Gastrocnemius medialis (tissue), 4 donors: ENCODE data around the gene UBA1. TPM values are rescaled to one million over a fixed set of nuclear protein-coding genes. Genes with fewer than 3 reads are reported as not detected.

ENCODE experiments used
- ATAC-seq, 2 donors: fragments of 150-250 bp; one replicate each; pipeline ENCODE4 v1.9.1; 2016
- DNase-seq, 2 donors: peaks; one replicate each; pipeline ENCODE4 v3.0.0-alpha.2; 2019
- H3K27ac ChIP-seq, 4 donors: fragments of 200-600 bp; sonication (generic); 1 replicate in 1 of 4; 2 replicates in 3 of 4; pipeline ENCODE4 v1.5.1; 2016 to 2018; ENCODE audit warnings: mild to moderate bottlenecking in 2 of 4, moderate library complexity in 1 of 4
- H3K27me3 ChIP-seq, 3 donors: fragments of 200-600 bp; sonication (generic) in 2 of 3; 1 replicate in 1 of 3; 2 replicates in 2 of 3; pipeline versions ENCODE4 v1.5.1 to v1.6.0; 2016 to 2019; ENCODE audit warnings: mild to moderate bottlenecking in 1 of 3, moderate library complexity in 1 of 3
- H3K36me3 ChIP-seq, 2 donors: fragments of 200-600 bp; sonication (generic) in 1 of 2; one replicate each; pipeline ENCODE4 v1.5.1; 2017 to 2018
- H3K4me1 ChIP-seq, 2 donors: fragments of 200-600 bp; sonication (generic) in 1 of 2; one replicate each; pipeline ENCODE4 v1.5.1; 2016 to 2017; ENCODE audit warnings: mild to moderate bottlenecking in 2 of 2
- H3K4me3 ChIP-seq, 4 donors: fragments of 200-600 bp; sonication (generic) in 3 of 4; 1 replicate in 1 of 4; 2 replicates in 3 of 4; pipeline ENCODE4 v1.5.1; 2016 to 2019; ENCODE audit warnings: mild to moderate bottlenecking in 2 of 4
- H3K9me3 ChIP-seq, 3 donors: fragments of 200-600 bp; sonication (generic) in 2 of 3; 1 replicate in 1 of 3; 2 replicates in 2 of 3; pipeline ENCODE4 v1.5.1; 2016 to 2019
- CTCF ChIP-seq, 5 experiments: fragments of 450-650 bp in 3 of 5; fragments of 200-600 bp in 2 of 5; sonication (generic) in 2 of 5; IDR thresholded peaks in 4 of 5; conservative IDR thresholded peaks in 1 of 5; 1 replicate in 4 of 5; 2 replicates in 1 of 5; pipeline ENCODE4 v1.5.1; 2016 to 2019; ENCODE audit warnings: antibody characterized with exemption in 5 of 5, mild to moderate bottlenecking in 3 of 5, moderate library complexity in 3 of 5
- POLR2A ChIP-seq, 2 donors: fragments of 450-650 bp; IDR thresholded peaks; one replicate each; pipeline ENCODE4 v1.6.1; 2017; ENCODE audit warnings: antibody characterized with exemption in 2 of 2, mild to moderate bottlenecking in 2 of 2, moderate library complexity in 2 of 2
- in situ Hi-C, 4 donors: fragments of 200-750 bp; cut with MboI; loops; one replicate each; pipeline versions ENCODE4 v1.15.0 to v1.8.0; 2017; ENCODE audit warnings: low sequenced_read_pairs in 4 of 4
- intact Hi-C: fragments of 100-400 bp; cut with DNase I; formaldehyde crosslinking; loops from one replicate; pipeline ENCODE4 v1.15.1; 2023; ENCODE audit warnings: low total_unique reads
- total RNA-seq, 4 donors: library from RNA; depleted of rRNA; stranded (reverse); fragments of >200 nt; gene quantifications; one replicate each; pipeline versions ENCODE4 v1.1.0 to v1.2.3, GENCODE V29; 2016

The UBA1 gene
- total RNA-seq, 4 donors from 2014 or later, result 113 to 181 (median 162) TPM

- peaks cover 0 to 14% of the 10 kb centered on the region in 2 donors for H3K36me3 ChIP-seq
- TF ChIP-seq POLR2A (IDR thresholded peaks at IDR 0.05) (no peak), CTCF (IDR thresholded peaks at IDR 0.05 in 4 of 5, conservative IDR thresholded peaks at IDR 0.05 in 1 of 5) (no peak)
- no peaks in the 10 kb centered on the region for H3K4me1 ChIP-seq
- no peak overlapping the region for H3K4me3 ChIP-seq
- DNase-seq (no peak), ATAC-seq (no peak)
- in situ Hi-C loops (no loop called here), intact Hi-C loops (no loop called here)
- H3K27me3 ChIP-seq, result no peaks in the 10 kb centered on the region
- no peak overlapping the region for H3K27ac ChIP-seq
- H3K9me3 ChIP-seq, result no peaks in the 10 kb centered on the region
Observed at GRCh38 chrX:47168495-47169073, 25.0 kb upstream of the UBA1 start.

GRCh38 chrX:47169273-47169672 lies 24.4 kb upstream of the UBA1 start:
- TF ChIP-seq POLR2A (IDR thresholded peaks at IDR 0.05) (no peak), CTCF (IDR thresholded peaks at IDR 0.05 in 4 of 5, conservative IDR thresholded peaks at IDR 0.05 in 1 of 5) (no peak)
- no peak for DNase-seq
- H3K9me3 ChIP-seq, result no peaks in the 10 kb centered on the region
- H3K27me3 ChIP-seq, result no peaks in the 10 kb centered on the region
- peaks cover 0 to 19% of the 10 kb centered on the region in 2 donors for H3K36me3 ChIP-seq
- intact Hi-C loops, result no loop called here
- in situ Hi-C loops, result no loop called here
- H3K4me1 ChIP-seq, result no peaks in the 10 kb centered on the region
- no peak for ATAC-seq
- H3K27ac ChIP-seq, result no peak overlapping the region
- H3K4me3 ChIP-seq, result no peak overlapping the region

- no peaks in the 10 kb centered on the region for H3K4me1 ChIP-seq
- no peaks in the 10 kb centered on the region for H3K9me3 ChIP-seq
- intact Hi-C loops, result no loop called here
- ATAC-seq (no peak), DNase-seq (no peak)
- no peak overlapping the region for H3K4me3 ChIP-seq
- peaks cover 0 to 25% of the 10 kb centered on the region in 2 donors for H3K36me3 ChIP-seq
- no peak for TF ChIP-seq CTCF (IDR thresholded peaks at IDR 0.05 in 4 of 5, conservative IDR thresholded peaks at IDR 0.05 in 1 of 5)
- no peak overlapping the region for H3K27ac ChIP-seq
- in situ Hi-C loops, result no loop called here
- H3K27me3 ChIP-seq, result no peaks in the 10 kb centered on the region
Observed at GRCh38 chrX:47169726-47170515, 23.7 kb upstream of the UBA1 start.

- Histone ChIP-seq H3K4me1 (no peaks in the 10 kb centered on the region), H3K9me3 (no peaks in the 10 kb centered on the region), H3K27ac (no peak overlapping the region), H3K36me3 (peaks cover 0 to 37% of the 10 kb centered on the region in 2 donors), H3K27me3 (no peaks in the 10 kb centered on the region), H3K4me3 (no peak overlapping the region)
- no peak for TF ChIP-seq POLR2A (IDR thresholded peaks at IDR 0.05)
- no peak for TF ChIP-seq CTCF (IDR thresholded peaks at IDR 0.05 in 4 of 5, conservative IDR thresholded peaks at IDR 0.05 in 1 of 5)
- in situ Hi-C loops (no loop called here), intact Hi-C loops (no loop called here)
- DNase-seq (no peak), ATAC-seq (no peak)
Observed at GRCh38 chrX:47170861-47171692, 22.6 kb upstream of the UBA1 start.
